Measurements from ENCODE around the gene RAB3GAP2. TPM values are rescaled to one million over a fixed set of nuclear protein-coding genes. Genes with fewer than 3 reads are reported as not detected.
A peak's percentile ranks its signal among the peaks of the same experiment; 100 is the strongest.
"Not testable (repeated sequence)": the region's sequence is repeated elsewhere in the genome, so short reads cannot be mapped to it uniquely, and the experiment has no call there.

The RAB3GAP2 gene
- total RNA-seq, 1 experiment from 2014 or later = 19.9 TPM

- DNase-seq (ENCODE audit: low read depth) = no peak
These were observed 128.2 kb downstream of the RAB3GAP2 start for GRCh38 chr1:220144051-220144450.

- no peak for DNase-seq (ENCODE audit: low read depth)
These were observed 132.3 kb downstream of the RAB3GAP2 start for GRCh38 chr1:220139966-220140365.

- no peak for DNase-seq (ENCODE audit: low read depth)
These were observed 135.1 kb downstream of the RAB3GAP2 start for GRCh38 chr1:220137019-220137786.

GRCh38 chr1:220135755-220136154, 136.5 kb downstream of the RAB3GAP2 start:
- no peak for DNase-seq (ENCODE audit: low read depth)

- DNase-seq (ENCODE audit: low read depth) = no peak
These were observed 142.6 kb downstream of the RAB3GAP2 start for GRCh38 chr1:220129479-220130210.

- DNase-seq (ENCODE audit: low read depth) = no peak
These were observed 145.2 kb downstream of the RAB3GAP2 start for GRCh38 chr1:220127076-220127475.

GRCh38 chr1:220124542-220124941, 147.7 kb downstream of the RAB3GAP2 start:
- DNase-seq (ENCODE audit: low read depth) = no peak

- DNase-seq (ENCODE audit: low read depth) = no peak
These were observed 148.4 kb downstream of the RAB3GAP2 start for GRCh38 chr1:220123889-220124288.

GRCh38 chr1:220123066-220123465, 149.2 kb downstream of the RAB3GAP2 start:
- DNase-seq (ENCODE audit: low read depth) = no peak

- no peak for DNase-seq (ENCODE audit: low read depth)
These were observed 150.3 kb downstream of the RAB3GAP2 start for GRCh38 chr1:220121791-220122530.

GRCh38 chr1:220119043-220119512, 153.2 kb downstream of the RAB3GAP2 start:
- no peak for DNase-seq (ENCODE audit: low read depth)

- peak; percentile 38 for DNase-seq (ENCODE audit: low read depth)
These were observed 159.0 kb downstream of the RAB3GAP2 start for GRCh38 chr1:220113136-220113695.

GRCh38 chr1:220112600-220112999, 159.7 kb downstream of the RAB3GAP2 start:
- DNase-seq (ENCODE audit: low read depth) = not testable (repeated sequence)

GRCh38 chr1:220110473-220110872, 161.8 kb downstream of the RAB3GAP2 start:
- not testable (repeated sequence) for DNase-seq (ENCODE audit: low read depth)

- no peak for DNase-seq (ENCODE audit: low read depth)
These were observed 172.4 kb downstream of the RAB3GAP2 start for GRCh38 chr1:220099826-220100225.

Other genes with a start within 250 kb of the RAB3GAP2 start
- 53.6 and 80.8 TPM in 2 replicates for gene EPRS1, start 225.9 kb downstream of the RAB3GAP2 start, total RNA-seq (2014; rRNA removed; shearing (Covaris generic))
- 27.5 and 29.5 TPM in 2 replicates for gene BPNT1, start 182.7 kb downstream of the RAB3GAP2 start, total RNA-seq (2014; rRNA removed; shearing (Covaris generic))
- 56.0 and 88.5 TPM in 2 replicates for gene IARS2, start 178.3 kb downstream of the RAB3GAP2 start, total RNA-seq (2014; rRNA removed; shearing (Covaris generic))

All from M059J (cell line).